Activated T-cell treated with anti-CD3 and anti-CD28 coated beads, Interleukin-2, amount 50 U/mL, for 24 hours (primary cell): ENCODE measurements around the gene IREB2.

ENCODE experiments used
- DNase-seq: peaks from one replicate; pipeline ENCODE4 v3.0.0-alpha.2; 2020
- H3K27ac Mint-ChIP-seq: 2 replicates; pipeline ENCODE4 v1.8.0; 2020; ENCODE audit warnings: mild to moderate bottlenecking, mixed read lengths
- H3K27me3 Mint-ChIP-seq: 2 replicates; pipeline ENCODE4 v1.8.0; 2020; ENCODE audit warnings: mixed read lengths
- H3K36me3 Mint-ChIP-seq: 2 replicates; pipeline ENCODE4 v1.8.0; 2020; ENCODE audit warnings: low read depth, mixed read lengths
- H3K4me1 Mint-ChIP-seq: 2 replicates; pipeline ENCODE4 v1.8.0; 2020; ENCODE audit warnings: low read depth, mixed read lengths
- H3K4me3 Mint-ChIP-seq: 2 replicates; pipeline ENCODE4 v1.8.0; 2020; ENCODE audit warnings: mild to moderate bottlenecking, moderate library complexity, mixed read lengths
- H3K9me3 Mint-ChIP-seq: 2 replicates; pipeline ENCODE4 v1.8.0; 2020; ENCODE audit warnings: mixed read lengths

Gene IREB2

GRCh38 chr15:78550815-78551214 is 112.8 kb downstream of the IREB2 start:
- Mint-ChIP-seq H3K4me3 (no peak overlapping the region), H3K27ac (peak overlapping the region; percentile 30), H3K4me1 (no peaks in the 10 kb centered on the region), H3K27me3 (no peaks in the 10 kb centered on the region), H3K9me3 (no peaks in the 10 kb centered on the region), H3K36me3 (peaks cover 57% of the 10 kb centered on the region)
- no peak for DNase-seq
